IMR-90 (cell line): Measurements from ENCODE around the gene LIPJ.

Experiments
- BHLHE40 ChIP-seq: fragments of 150-350 bp; IDR thresholded peaks from 2 replicates; pipeline ENCODE4 v1.6.1; 2016; ENCODE audit warnings: mild to moderate bottlenecking, low read depth, low read length
- FOS ChIP-seq: fragments of 150-350 bp; IDR thresholded peaks from 2 replicates; pipeline ENCODE4 v1.6.1; 2016; ENCODE audit warnings: low read depth, low read length
- MAFK ChIP-seq: IDR thresholded peaks from 2 replicates; pipeline ENCODE4 v1.6.1; 2012; ENCODE audit warnings: low read depth, low read length, improper control_type of control experiment
- MAZ ChIP-seq: IDR thresholded peaks from 2 replicates; pipeline ENCODE4 v1.6.1; 2012; ENCODE audit warnings: low read depth, mild to moderate bottlenecking, low read length, improper control_type of control experiment, moderate library complexity, borderline replicate concordance
- MXI1 ChIP-seq: IDR thresholded peaks from 2 replicates; pipeline ENCODE4 v1.6.1; 2012; ENCODE audit warnings: low read depth, mild to moderate bottlenecking, low read length, moderate library complexity, borderline replicate concordance
- NFE2L2 ChIP-seq: fragments of 150-350 bp; IDR thresholded peaks from 2 replicates; pipeline ENCODE4 v1.6.1; 2016; ENCODE audit warnings: low read depth, mild to moderate bottlenecking, low read length
- POLR2A ChIP-seq: IDR thresholded peaks from 2 replicates; pipeline ENCODE4 v1.6.1; 2012; ENCODE audit warnings: mild to moderate bottlenecking, low read depth, low read length
- RAD21 ChIP-seq: IDR thresholded peaks from 2 replicates; pipeline ENCODE4 v1.6.1; 2012; ENCODE audit warnings: low read length, improper control_type of control experiment
- RCOR1 ChIP-seq: IDR thresholded peaks from 2 replicates; pipeline ENCODE4 v1.6.1; 2012; ENCODE audit warnings: mild to moderate bottlenecking, low read length, improper control_type of control experiment; ENCODE audit not compliant: insufficient replicate concordance
- SMC3 ChIP-seq: fragments of 150-350 bp; IDR thresholded peaks from 2 replicates; pipeline ENCODE4 v1.6.1; 2016; ENCODE audit warnings: low read depth, mild to moderate bottlenecking, antibody characterized with exemption, low read length, moderate library complexity
- TF ChIP-seq, protein P1 (sequence below): conservative IDR thresholded peaks from 2 replicates; pipeline ENCODE4 v1.5.1; 2012; ENCODE audit warnings: mild to moderate bottlenecking, low read depth, low read length, improper control_type of control experiment
- TF ChIP-seq, protein P2 (sequence below): fragments of 150-350 bp; IDR thresholded peaks from 2 replicates; pipeline ENCODE4 v1.6.1; 2017; ENCODE audit warnings: mild to moderate bottlenecking, antibody characterized with exemption, low read length, low read depth

DNA sequence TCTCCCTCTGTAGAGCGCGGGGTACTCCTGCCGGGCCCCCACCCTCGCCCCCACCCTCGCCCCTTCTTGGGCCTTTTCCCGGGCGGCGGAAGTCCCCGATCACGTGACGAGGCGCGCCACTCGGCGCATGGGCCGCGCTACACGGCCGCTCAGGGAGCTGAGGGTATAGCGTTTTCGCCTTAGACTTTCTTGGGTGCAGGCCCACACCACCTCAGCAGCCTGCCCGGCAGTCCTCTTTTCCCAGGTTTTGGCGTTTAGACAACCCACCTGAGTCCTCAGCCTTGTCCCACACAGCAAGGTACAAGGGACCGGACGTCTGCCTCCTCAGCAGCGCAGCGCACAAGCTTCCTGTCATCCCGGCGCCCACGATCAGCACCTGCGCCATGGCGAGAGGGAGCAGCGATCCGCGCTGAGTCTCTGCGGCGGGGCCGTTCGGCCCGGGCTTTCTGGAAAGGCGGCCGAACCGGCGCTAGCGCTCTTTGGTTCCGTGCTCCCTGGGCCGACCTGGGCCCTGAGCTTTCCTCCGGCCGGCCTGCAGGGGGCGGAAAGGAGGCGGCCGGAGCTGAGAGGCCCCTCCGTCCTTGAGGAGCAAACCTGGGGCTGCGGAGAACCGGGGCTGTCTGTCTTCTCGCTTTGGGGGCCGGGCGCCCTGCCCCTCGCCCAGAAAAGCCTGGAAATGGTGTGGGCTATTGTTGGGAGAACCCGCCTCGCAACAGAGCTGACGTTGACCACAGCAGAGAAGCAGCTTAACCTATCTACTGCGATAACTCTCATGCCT is 3.6 kb upstream of the LIPJ start, which contains the start of gene RNLS:
- TF ChIP-seq, protein P1, sequence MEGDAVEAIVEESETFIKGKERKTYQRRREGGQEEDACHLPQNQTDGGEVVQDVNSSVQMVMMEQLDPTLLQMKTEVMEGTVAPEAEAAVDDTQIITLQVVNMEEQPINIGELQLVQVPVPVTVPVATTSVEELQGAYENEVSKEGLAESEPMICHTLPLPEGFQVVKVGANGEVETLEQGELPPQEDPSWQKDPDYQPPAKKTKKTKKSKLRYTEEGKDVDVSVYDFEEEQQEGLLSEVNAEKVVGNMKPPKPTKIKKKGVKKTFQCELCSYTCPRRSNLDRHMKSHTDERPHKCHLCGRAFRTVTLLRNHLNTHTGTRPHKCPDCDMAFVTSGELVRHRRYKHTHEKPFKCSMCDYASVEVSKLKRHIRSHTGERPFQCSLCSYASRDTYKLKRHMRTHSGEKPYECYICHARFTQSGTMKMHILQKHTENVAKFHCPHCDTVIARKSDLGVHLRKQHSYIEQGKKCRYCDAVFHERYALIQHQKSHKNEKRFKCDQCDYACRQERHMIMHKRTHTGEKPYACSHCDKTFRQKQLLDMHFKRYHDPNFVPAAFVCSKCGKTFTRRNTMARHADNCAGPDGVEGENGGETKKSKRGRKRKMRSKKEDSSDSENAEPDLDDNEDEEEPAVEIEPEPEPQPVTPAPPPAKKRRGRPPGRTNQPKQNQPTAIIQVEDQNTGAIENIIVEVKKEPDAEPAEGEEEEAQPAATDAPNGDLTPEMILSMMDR = peak; percentile 55
- TF ChIP-seq POLR2A (no peak), SMC3 (no peak), FOS (no peak), BHLHE40 (no peak), RCOR1 (no peak), MXI1 (no peak), RAD21 (peak; percentile 31; the same call in 1 of the 2 replicates), MAZ (no peak; the same call in 1 of the 2 replicates), NFE2L2 (no peak), MAFK (no peak)
- TF ChIP-seq, protein P2, sequence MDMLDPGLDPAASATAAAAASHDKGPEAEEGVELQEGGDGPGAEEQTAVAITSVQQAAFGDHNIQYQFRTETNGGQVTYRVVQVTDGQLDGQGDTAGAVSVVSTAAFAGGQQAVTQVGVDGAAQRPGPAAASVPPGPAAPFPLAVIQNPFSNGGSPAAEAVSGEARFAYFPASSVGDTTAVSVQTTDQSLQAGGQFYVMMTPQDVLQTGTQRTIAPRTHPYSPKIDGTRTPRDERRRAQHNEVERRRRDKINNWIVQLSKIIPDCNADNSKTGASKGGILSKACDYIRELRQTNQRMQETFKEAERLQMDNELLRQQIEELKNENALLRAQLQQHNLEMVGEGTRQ = peak; percentile 68
